GM06990 (cell line): ENCODE measurements around the gene JAK1.

Experiments used
- DNase-seq: peaks from one replicate; pipeline ENCODE4 v3.0.0-alpha.2; 2011; ENCODE audit not compliant: insufficient read length; ENCODE audit errors: extremely low read depth
- H3K27me3 ChIP-seq: replicated peaks from 2 replicates; pipeline ENCODE4 v1.6.0; 2011; ENCODE audit warnings: low read length; ENCODE audit not compliant: control insufficient read depth, insufficient read depth
- H3K36me3 ChIP-seq: 2 replicates; pipeline ENCODE4 v1.5.1; 2011; ENCODE audit warnings: low read length; ENCODE audit not compliant: control insufficient read depth, insufficient read depth
- H3K4me3 ChIP-seq: replicated peaks from 2 replicates; pipeline ENCODE4 v1.5.1; 2011; ENCODE audit warnings: low read depth, mild to moderate bottlenecking, control low read depth, low read length
- TF ChIP-seq, protein P1 (sequence below): IDR thresholded peaks from 2 replicates; pipeline ENCODE4 v1.5.1; 2011; ENCODE audit warnings: low read length, control low read depth, mild to moderate bottlenecking, inconsistent platforms; ENCODE audit not compliant: insufficient read depth, poor library complexity, severe bottlenecking

The JAK1 gene

DNA sequence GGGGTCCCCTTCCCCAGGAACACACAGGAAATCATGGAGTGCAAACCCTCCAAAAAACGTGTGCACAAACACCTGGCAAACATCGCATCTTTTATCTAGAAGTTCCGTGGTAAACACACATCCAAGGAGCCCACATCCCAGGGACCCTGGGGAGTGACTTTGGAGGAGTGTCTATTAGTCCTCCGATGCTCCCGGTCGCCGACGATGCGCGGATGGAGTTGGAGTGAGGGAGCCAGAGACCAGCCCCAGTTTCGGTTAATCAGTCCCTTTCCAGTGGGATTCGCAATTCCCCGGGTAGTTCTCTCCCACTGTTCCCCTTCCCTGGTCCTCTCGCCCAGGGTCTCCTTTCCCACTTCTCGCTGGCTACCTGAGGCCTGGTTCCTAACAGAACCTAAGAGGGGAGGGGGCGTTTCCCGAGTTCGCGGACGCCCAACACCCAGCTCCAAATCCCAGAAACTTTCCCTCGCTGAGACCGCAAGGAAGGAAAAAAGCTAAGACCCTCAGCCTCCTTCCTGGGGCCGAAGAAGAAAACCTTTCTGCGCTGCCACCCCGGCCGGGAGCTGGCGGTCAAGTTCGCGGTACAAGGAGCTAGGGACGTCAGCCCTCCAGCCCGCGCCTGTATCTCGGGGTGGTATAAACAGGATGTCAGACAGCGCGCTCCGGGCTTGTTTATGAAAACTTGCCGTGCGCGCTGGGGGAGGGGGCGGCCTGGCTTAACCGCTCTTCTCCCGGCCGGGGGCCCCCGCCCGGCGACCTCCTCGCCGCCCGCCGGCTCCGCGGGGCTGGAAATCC is 787 bp downstream of the JAK1 start:
- DNase-seq, result no peak
- TF ChIP-seq, protein P1, sequence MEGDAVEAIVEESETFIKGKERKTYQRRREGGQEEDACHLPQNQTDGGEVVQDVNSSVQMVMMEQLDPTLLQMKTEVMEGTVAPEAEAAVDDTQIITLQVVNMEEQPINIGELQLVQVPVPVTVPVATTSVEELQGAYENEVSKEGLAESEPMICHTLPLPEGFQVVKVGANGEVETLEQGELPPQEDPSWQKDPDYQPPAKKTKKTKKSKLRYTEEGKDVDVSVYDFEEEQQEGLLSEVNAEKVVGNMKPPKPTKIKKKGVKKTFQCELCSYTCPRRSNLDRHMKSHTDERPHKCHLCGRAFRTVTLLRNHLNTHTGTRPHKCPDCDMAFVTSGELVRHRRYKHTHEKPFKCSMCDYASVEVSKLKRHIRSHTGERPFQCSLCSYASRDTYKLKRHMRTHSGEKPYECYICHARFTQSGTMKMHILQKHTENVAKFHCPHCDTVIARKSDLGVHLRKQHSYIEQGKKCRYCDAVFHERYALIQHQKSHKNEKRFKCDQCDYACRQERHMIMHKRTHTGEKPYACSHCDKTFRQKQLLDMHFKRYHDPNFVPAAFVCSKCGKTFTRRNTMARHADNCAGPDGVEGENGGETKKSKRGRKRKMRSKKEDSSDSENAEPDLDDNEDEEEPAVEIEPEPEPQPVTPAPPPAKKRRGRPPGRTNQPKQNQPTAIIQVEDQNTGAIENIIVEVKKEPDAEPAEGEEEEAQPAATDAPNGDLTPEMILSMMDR, result no peak
- Histone ChIP-seq H3K36me3 (no peaks in the 10 kb centered on the region), H3K27me3 (no peaks in the 10 kb centered on the region), H3K4me3 (peak overlapping the region; percentile 76)

DNA sequence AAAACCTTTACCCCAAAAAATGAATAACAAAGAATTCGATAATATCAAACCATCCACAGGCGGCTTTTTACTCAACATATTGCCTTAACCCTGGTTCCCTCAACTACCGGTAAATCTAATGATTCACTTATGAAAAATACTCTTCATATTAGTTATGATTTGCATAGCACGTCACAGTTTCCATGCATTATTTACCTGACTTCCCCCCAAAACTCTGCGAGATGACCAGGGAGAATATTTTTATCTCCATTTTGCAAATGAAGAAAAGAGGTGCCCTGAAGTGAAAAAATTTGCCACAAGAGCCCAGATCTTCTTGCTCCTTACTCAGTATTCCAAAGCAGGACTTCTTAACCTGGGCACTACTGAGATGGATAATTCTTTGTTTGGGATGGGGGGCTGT is 2.9 kb downstream of the JAK1 start:
- H3K27me3 ChIP-seq, result no peaks in the 10 kb centered on the region
- H3K4me3 ChIP-seq, result peak overlapping the region; percentile 22; the same call in 1 of the 2 replicates
- no peak for DNase-seq
- H3K36me3 ChIP-seq, result no peaks in the 10 kb centered on the region
- TF ChIP-seq, protein P1, result no peak

DNA sequence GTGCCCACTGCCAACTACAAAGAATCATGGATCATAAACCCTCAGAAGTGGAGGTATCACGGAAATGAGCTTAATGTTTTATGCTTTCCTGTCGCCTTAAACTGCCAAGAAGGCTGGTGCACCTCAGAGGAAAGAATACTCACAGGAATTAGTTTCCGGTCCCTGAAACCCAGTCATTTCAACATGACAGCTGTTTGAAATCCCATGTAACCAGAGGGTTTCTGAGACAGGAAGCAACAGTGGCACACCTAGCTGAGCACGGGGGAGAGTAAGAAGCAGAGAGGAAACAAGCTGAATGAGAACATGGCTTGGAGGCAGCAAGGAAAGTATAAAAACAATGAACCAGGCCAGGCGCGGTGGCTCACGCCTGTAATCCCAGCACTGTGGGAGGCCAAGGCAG is 3.9 kb downstream of the JAK1 start:
- TF ChIP-seq, protein P1, result no peak
- peak; percentile 33 for DNase-seq
- no peaks in the 10 kb centered on the region for H3K36me3 ChIP-seq
- H3K27me3 ChIP-seq, result no peaks in the 10 kb centered on the region
- no peak overlapping the region for H3K4me3 ChIP-seq

DNA sequence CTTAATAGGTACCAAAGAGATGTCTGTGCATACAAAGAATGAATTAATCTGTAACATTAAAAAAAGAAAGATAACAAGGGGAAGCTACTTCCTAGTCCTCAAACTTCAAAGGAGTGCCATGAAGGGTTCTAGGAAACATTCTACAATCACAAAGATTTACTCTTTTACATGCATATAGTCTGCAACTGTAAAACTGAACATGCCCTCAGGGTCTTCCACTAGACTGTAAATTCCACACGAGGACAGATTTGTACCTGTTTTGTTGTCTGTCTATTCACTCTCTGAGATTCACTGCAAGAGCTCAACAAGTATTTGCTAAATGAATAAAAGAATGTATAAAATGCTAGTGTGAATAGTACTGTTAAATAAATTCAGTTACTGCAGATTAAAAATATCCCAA is 4.4 kb downstream of the JAK1 start:
- no peak for DNase-seq
- TF ChIP-seq, protein P1, result no peak
- Histone ChIP-seq H3K4me3 (no peak overlapping the region), H3K36me3 (no peaks in the 10 kb centered on the region), H3K27me3 (no peaks in the 10 kb centered on the region)

DNA sequence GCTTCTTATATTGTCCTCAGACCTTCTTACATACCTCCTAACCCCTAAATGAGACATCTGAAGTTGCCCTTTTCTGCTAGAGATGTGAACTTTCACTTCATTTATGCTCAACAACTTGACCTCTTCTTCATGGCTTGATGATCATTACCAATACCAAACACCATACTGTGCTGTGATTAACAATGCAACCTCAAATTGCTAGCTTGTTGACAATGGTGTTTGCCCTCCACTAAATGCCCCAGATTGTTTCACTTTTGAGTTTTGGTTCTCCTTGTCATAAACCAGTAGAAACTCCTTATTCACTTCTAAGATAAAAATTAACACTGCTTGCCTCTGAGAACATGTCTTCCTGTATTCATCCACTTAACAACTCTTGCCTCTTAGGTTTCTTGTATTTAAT is 5.6 kb downstream of the JAK1 start:
- Histone ChIP-seq H3K4me3 (no peak overlapping the region; the same call in 1 of the 2 replicates), H3K27me3 (no peaks in the 10 kb centered on the region), H3K36me3 (no peaks in the 10 kb centered on the region)
- TF ChIP-seq, protein P1, result no peak
- DNase-seq, result peak; percentile 79
